ENCODE measurements around the gene COQ5. TPM values are rescaled to one million over a fixed set of nuclear protein-coding genes. Genes with fewer than 3 reads are reported as not detected.

Gene COQ5
- total RNA-seq, 4 donors from 2014 or later: 14.9 to 18.7 (median 18.0) TPM

- H3K36me3 ChIP-seq: peaks cover 85% of the 10 kb centered on the region
- H3K9me3 ChIP-seq: no peaks in the 10 kb centered on the region
- no peak for DNase-seq (ENCODE audit: low spot score in 2 of 2)
- TF ChIP-seq POLR2AphosphoS5 (IDR thresholded peaks at IDR 0.05) (no peak), POLR2A (IDR thresholded peaks at IDR 0.05) (no peak), EP300 (IDR thresholded peaks at IDR 0.05) (no peak), CTCF (IDR thresholded peaks at IDR 0.05) (no peak)
- no peaks in the 10 kb centered on the region for H3K27me3 ChIP-seq
- peaks cover 11% of the 10 kb centered on the region for H3K4me1 ChIP-seq
- WGBS: 71% methylated on average over 3 of the region's 3 CpGs
- no peak overlapping the region for H3K27ac ChIP-seq
- no peak overlapping the region for H3K4me3 ChIP-seq
Measured at GRCh38 chr12:120462099-120462640, 66.8 kb downstream of the COQ5 start.

GRCh38 chr12:120460157-120460556, 68.8 kb downstream of the COQ5 start:
- DNase-seq (ENCODE audit: low spot score in 2 of 2): no peak
- H3K9me3 ChIP-seq: no peaks in the 10 kb centered on the region
- WGBS: 94% methylated on average over 3 of the region's 3 CpGs
- H3K36me3 ChIP-seq: peaks cover 92% of the 10 kb centered on the region
- no peaks in the 10 kb centered on the region for H3K4me1 ChIP-seq
- no peak overlapping the region for H3K4me3 ChIP-seq
- no peaks in the 10 kb centered on the region for H3K27me3 ChIP-seq
- TF ChIP-seq POLR2AphosphoS5 (IDR thresholded peaks at IDR 0.05): no peak
- no peak for TF ChIP-seq CTCF (IDR thresholded peaks at IDR 0.05)
- no peak for TF ChIP-seq POLR2A (IDR thresholded peaks at IDR 0.05)
- TF ChIP-seq EP300 (IDR thresholded peaks at IDR 0.05): no peak
- H3K27ac ChIP-seq: no peak overlapping the region

- no peak overlapping the region for H3K4me3 ChIP-seq
- no peak for DNase-seq (ENCODE audit: low spot score in 2 of 2)
- no peak for TF ChIP-seq CTCF (IDR thresholded peaks at IDR 0.05)
- TF ChIP-seq POLR2AphosphoS5 (IDR thresholded peaks at IDR 0.05): no peak
- no peak for TF ChIP-seq EP300 (IDR thresholded peaks at IDR 0.05)
- TF ChIP-seq POLR2A (IDR thresholded peaks at IDR 0.05): no peak
- H3K9me3 ChIP-seq: no peaks in the 10 kb centered on the region
- no peaks in the 10 kb centered on the region for H3K27me3 ChIP-seq
- no peak overlapping the region for H3K27ac ChIP-seq
- H3K36me3 ChIP-seq: peaks cover 71% of the 10 kb centered on the region
- WGBS: 75% methylated on average over 6 of the region's 6 CpGs
- no peaks in the 10 kb centered on the region for H3K4me1 ChIP-seq
Measured at GRCh38 chr12:120457133-120457532, 71.8 kb downstream of the COQ5 start.

GRCh38 chr12:120455302-120455701, 73.7 kb downstream of the COQ5 start:
- H3K9me3 ChIP-seq: no peaks in the 10 kb centered on the region
- no peak overlapping the region for H3K27ac ChIP-seq
- DNase-seq (ENCODE audit: low spot score in 2 of 2): no peak
- H3K4me1 ChIP-seq: no peaks in the 10 kb centered on the region
- no peak overlapping the region for H3K4me3 ChIP-seq
- peaks cover 56% of the 10 kb centered on the region for H3K36me3 ChIP-seq
- 93% methylated on average over 7 of the region's 7 CpGs for WGBS
- no peaks in the 10 kb centered on the region for H3K27me3 ChIP-seq
- TF ChIP-seq EP300 (IDR thresholded peaks at IDR 0.05): no peak

- H3K36me3 ChIP-seq: peaks cover 43% of the 10 kb centered on the region
- H3K9me3 ChIP-seq: no peaks in the 10 kb centered on the region
- 60% methylated on average over 4 of the region's 4 CpGs for WGBS
- no peaks in the 10 kb centered on the region for H3K27me3 ChIP-seq
- H3K4me1 ChIP-seq: no peaks in the 10 kb centered on the region
- DNase-seq (ENCODE audit: low spot score in 2 of 2): no peak
- no peak overlapping the region for H3K4me3 ChIP-seq
- no peak overlapping the region for H3K27ac ChIP-seq
- TF ChIP-seq EP300 (IDR thresholded peaks at IDR 0.05) (no peak), CTCF (IDR thresholded peaks at IDR 0.05) (peak; percentile 9 to 70)
Measured at GRCh38 chr12:120453977-120454376, 75.0 kb downstream of the COQ5 start.

Other genes starting within 250 kb of the COQ5 start
- under 1 TPM; under 0.01 TPM for gene RNU4-2, start 237.3 kb downstream of the COQ5 start, total RNA-seq
- not detected for gene RNU4-1, start 235.9 kb downstream of the COQ5 start, total RNA-seq
- 1 to 10 TPM; 1.8 to 4.4 (median 3.6) TPM for gene SIRT4, start 226.8 kb downstream of the COQ5 start, total RNA-seq
- gene PLA2G1B, start 201.4 kb downstream of the COQ5 start, total RNA-seq: not detected
- gene MSI1, start 160.0 kb downstream of the COQ5 start, total RNA-seq: under 1 TPM; 0.40 to 0.86 (median 0.61) TPM
- gene COX6A1, start 91.0 kb downstream of the COQ5 start, total RNA-seq: 1,000 to 10,000 TPM in 1 of 4 donors, 100 to 1,000 TPM in 3; 569 to 1,135 (median 836) TPM
- 10 to 100 TPM in 3 of 4 donors, 1 to 10 TPM in 1; 9.7 to 22.9 (median 17.4) TPM for gene TRIAP1, start 82.8 kb downstream of the COQ5 start, total RNA-seq
- 10 to 100 TPM; 17.5 to 27.8 (median 21.0) TPM for gene GATC, start 82.7 kb downstream of the COQ5 start, total RNA-seq
- 10 to 100 TPM; 51.5 to 98.5 (median 73.0) TPM for gene SRSF9, start 59.4 kb downstream of the COQ5 start, total RNA-seq
- 100 to 1,000 TPM; 167 to 493 (median 469) TPM for gene DYNLL1, start 33.0 kb downstream of the COQ5 start, total RNA-seq
- gene RNF10, start 5.2 kb upstream of the COQ5 start, total RNA-seq: 100 to 1,000 TPM in 3 of 4 donors, 10 to 100 TPM in 1; 98.2 to 206 (median 163) TPM
- gene POP5, start 52.2 kb upstream of the COQ5 start, total RNA-seq: 10 to 100 TPM; 27.6 to 38.5 (median 32.4) TPM
- under 1 TPM in 3 of 4 donors, not detected in 1; 0.19 to 0.56 (median 0.47) TPM for gene CABP1, start 111.5 kb upstream of the COQ5 start, total RNA-seq
- gene MLEC, start 158.0 kb upstream of the COQ5 start, total RNA-seq: 10 to 100 TPM; 34.8 to 72.6 (median 60.4) TPM
- gene UNC119B, start 181.3 kb upstream of the COQ5 start, total RNA-seq: 10 to 100 TPM; 14.2 to 27.6 (median 19.3) TPM
- gene ACADS, start 196.7 kb upstream of the COQ5 start, total RNA-seq: 10 to 100 TPM; 19.6 to 27.6 (median 24.4) TPM

Measured in suprapubic skin (tissue), 4 donors.